Measurements from ENCODE around the gene ICAM1. TPM values are rescaled to one million over a fixed set of nuclear protein-coding genes. Genes with fewer than 3 reads are reported as not detected.

ICAM1 gene
- total RNA-seq, 4 donors from 2014 or later: 5.1 to 19.0 (median 6.7) TPM

GRCh38 chr19:10284065-10284959 is 13.4 kb downstream of the ICAM1 start:
- intact Hi-C loops (cut with DNase I; ENCODE audit: low total_unique reads): no loop called here
- no peak for TF ChIP-seq POLR2A (IDR thresholded peaks at IDR 0.05)
- no peak for TF ChIP-seq CTCF (IDR thresholded peaks at IDR 0.05)
- H3K4me3 ChIP-seq (ENCODE audit: low read depth, poor library complexity, severe bottlenecking): no peak overlapping the region
- WGBS, 2 donors: 91 to 94% methylated on average over 32 to 34 of the region's 34 CpGs
- no peak for DNase-seq (ENCODE audit: low spot score in 2 of 2)

- no peak for DNase-seq (ENCODE audit: low spot score in 2 of 2)
- WGBS, 2 donors: 94 to 95% methylated on average over 13 of the region's 13 CpGs
- intact Hi-C loops (cut with DNase I; ENCODE audit: low total_unique reads): no loop called here
These were observed 14.0 kb downstream of the ICAM1 start for GRCh38 chr19:10284960-10285278.

GRCh38 chr19:10285393-10285792 is 14.5 kb downstream of the ICAM1 start:
- intact Hi-C loops (cut with DNase I; ENCODE audit: low total_unique reads): no loop called here
- DNase-seq (ENCODE audit: low spot score in 2 of 2): no peak
- H3K4me3 ChIP-seq (ENCODE audit: low read depth, poor library complexity, severe bottlenecking): no peak overlapping the region
- no peak for TF ChIP-seq POLR2A (IDR thresholded peaks at IDR 0.05)
- no peak for TF ChIP-seq CTCF (IDR thresholded peaks at IDR 0.05)
- 91 to 96% methylated on average over 4 of the region's 4 CpGs for WGBS, 2 donors

More at GRCh38 chr19:10284960-10285278, 14.0 kb downstream of the ICAM1 start:
- H3K4me3 ChIP-seq (ENCODE audit: low read depth, poor library complexity, severe bottlenecking): no peak overlapping the region
- TF ChIP-seq POLR2A (IDR thresholded peaks at IDR 0.05) (no peak), CTCF (IDR thresholded peaks at IDR 0.05) (no peak)

- intact Hi-C loops (cut with DNase I; ENCODE audit: low total_unique reads): no loop called here
- 8 to 14% methylated on average over 28 to 45 of the region's 59 CpGs for WGBS, 2 donors
- no peak within 1 kb of the TSS for H3K4me3 ChIP-seq (ENCODE audit: low read depth, poor library complexity, severe bottlenecking)
- TF ChIP-seq POLR2A (IDR thresholded peaks at IDR 0.05): no peak
- no peak for TF ChIP-seq CTCF (IDR thresholded peaks at IDR 0.05)
- peak in 1 of 2 donors; percentile 91 for DNase-seq (ENCODE audit: low spot score in 2 of 2)
These were observed 16.1 kb downstream of the ICAM1 start, which contains the start of gene ICAM4 for GRCh38 chr19:10286803-10287737. Gene ICAM4, plus strand, starts transcription at chr19:10286955. Its CDS starts 58 bp downstream, at chr19:10287013.

- DNase-seq (ENCODE audit: low spot score in 2 of 2): no peak
- WGBS, 2 donors: 3 to 4% methylated on average over 23 of the region's 23 CpGs
- H3K4me3 ChIP-seq (ENCODE audit: low read depth, poor library complexity, severe bottlenecking): no peak overlapping the region
- intact Hi-C loops (cut with DNase I; ENCODE audit: low total_unique reads): no loop called here
- no peak for TF ChIP-seq CTCF (IDR thresholded peaks at IDR 0.05)
- TF ChIP-seq POLR2A (IDR thresholded peaks at IDR 0.05): no peak
These were observed 17.8 kb downstream of the ICAM1 start for GRCh38 chr19:10288662-10289166.
